ENCODE results near the gene GCG. TPM values are rescaled to one million over a fixed set of nuclear protein-coding genes. Genes with fewer than 3 reads are reported as not detected.

The GCG gene
- total RNA-seq, 2 experiments from 2014 or later, result not detected

DNA sequence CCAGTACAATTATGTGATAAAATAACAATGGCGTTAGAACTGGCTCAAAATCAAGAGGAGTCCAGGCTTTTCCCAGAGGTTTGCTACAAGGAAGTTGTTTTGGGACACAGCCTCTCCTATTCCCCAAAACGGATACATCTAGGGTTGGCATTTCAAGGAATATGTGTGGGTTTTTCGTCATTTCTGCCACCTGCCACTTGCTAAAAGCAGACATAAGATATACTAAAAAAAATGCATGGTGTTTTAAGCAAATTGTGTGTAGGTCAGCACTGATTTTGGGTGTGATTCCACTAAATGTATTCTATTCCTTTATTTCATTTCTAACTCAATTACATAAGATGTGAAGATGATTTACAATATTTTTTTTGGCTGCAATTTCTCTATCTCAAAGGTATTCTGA is 36.4 kb upstream of the GCG start:
- Histone ChIP-seq H3K27ac (ENCODE audit: low read depth, low read length, poor library complexity, severe bottlenecking) (no peak overlapping the region), H3K9me2 (ENCODE audit: insufficient read depth, low read length) (no peaks in the 10 kb centered on the region), H3K79me2 (ENCODE audit: insufficient read depth, low read depth, low read length) (no peaks in the 10 kb centered on the region), H3K4me3 (ENCODE audit: low read depth, low read length, poor library complexity, severe bottlenecking) (no peak overlapping the region), H3K4me1 (ENCODE audit: insufficient read depth, low read length, poor library complexity, severe bottlenecking) (no peaks in the 10 kb centered on the region), H2AFZ (ENCODE audit: low read length) (no peak overlapping the region), H4K20me1 (ENCODE audit: insufficient read depth, low read length) (no peaks in the 10 kb centered on the region), H3K4me2 (ENCODE audit: low read length) (no peak overlapping the region), H3K36me3 (ENCODE audit: insufficient read depth, low read length) (no peaks in the 10 kb centered on the region), H3K9me3 (ENCODE audit: low read length) (no peaks in the 10 kb centered on the region)
- no TSS peak for BruUV-seq (replicated peaks)
- intact Hi-C loops (cut with micrococcal nuclease; ENCODE audit: unreplicated experiment), result no loop called here
- ChIA-PET CTCF (ENCODE audit: unreplicated experiment) (no interaction called here), POLR2A (interaction anchor here (0.7 kb wide), 1 partner anchor 136 kb away, joined by 3 read pairs; no protein-coding TSS in a partner anchor)
- TF ChIP-seq, protein P1, sequence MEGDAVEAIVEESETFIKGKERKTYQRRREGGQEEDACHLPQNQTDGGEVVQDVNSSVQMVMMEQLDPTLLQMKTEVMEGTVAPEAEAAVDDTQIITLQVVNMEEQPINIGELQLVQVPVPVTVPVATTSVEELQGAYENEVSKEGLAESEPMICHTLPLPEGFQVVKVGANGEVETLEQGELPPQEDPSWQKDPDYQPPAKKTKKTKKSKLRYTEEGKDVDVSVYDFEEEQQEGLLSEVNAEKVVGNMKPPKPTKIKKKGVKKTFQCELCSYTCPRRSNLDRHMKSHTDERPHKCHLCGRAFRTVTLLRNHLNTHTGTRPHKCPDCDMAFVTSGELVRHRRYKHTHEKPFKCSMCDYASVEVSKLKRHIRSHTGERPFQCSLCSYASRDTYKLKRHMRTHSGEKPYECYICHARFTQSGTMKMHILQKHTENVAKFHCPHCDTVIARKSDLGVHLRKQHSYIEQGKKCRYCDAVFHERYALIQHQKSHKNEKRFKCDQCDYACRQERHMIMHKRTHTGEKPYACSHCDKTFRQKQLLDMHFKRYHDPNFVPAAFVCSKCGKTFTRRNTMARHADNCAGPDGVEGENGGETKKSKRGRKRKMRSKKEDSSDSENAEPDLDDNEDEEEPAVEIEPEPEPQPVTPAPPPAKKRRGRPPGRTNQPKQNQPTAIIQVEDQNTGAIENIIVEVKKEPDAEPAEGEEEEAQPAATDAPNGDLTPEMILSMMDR (conservative IDR thresholded peaks at IDR 0.05; ENCODE audit: low read length), result no peak
- no peak for TF ChIP-seq EZH2phosphoT487 (IDR thresholded peaks at IDR 0.05; ENCODE audit: borderline replicate concordance, low read depth, low read length)
- DNase-seq (ENCODE audit: low spot score), result no peak

DNA sequence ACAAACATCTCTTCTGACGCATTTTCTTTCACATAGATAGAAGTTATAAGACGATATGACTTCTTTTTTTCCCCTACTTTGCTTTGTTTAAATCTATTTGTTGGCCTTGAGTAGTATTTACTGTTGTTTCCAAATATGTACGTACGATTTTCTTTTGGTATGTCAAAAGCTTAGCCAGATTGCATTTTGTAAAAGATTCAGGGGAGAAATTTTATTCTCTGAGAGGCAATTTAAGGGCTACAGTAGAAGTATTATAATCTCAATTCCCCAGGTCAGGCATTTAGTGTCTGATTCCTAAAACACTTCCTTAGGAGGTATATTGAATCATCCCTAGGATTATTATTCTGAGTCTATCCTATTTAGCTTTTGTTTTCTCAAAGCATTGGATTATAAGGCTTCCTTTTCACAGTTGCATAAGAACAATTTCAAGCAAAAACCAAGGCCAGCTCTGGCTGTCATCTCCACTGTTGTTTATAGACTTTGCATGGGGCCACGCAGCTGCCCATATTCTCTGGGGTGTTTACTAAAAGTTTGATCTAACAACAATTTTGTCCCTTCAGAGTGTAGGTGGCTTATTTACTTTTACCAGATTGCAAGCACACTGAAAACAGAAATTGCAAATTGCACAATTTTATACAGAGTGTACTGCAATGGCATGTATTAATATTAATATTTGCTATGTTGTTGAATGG is 33.6 kb upstream of the GCG start:
- ChIA-PET POLR2A (interaction anchor here (1.0 kb wide), 1 partner anchor 13 kb away, joined by 3 read pairs; no protein-coding TSS in a partner anchor), CTCF (ENCODE audit: unreplicated experiment) (no interaction called here)
- Histone ChIP-seq H4K20me1 (ENCODE audit: insufficient read depth, low read length) (no peaks in the 10 kb centered on the region), H3K9me3 (ENCODE audit: low read length) (no peaks in the 10 kb centered on the region), H3K79me2 (ENCODE audit: insufficient read depth, low read depth, low read length) (no peaks in the 10 kb centered on the region), H3K36me3 (ENCODE audit: insufficient read depth, low read length) (no peaks in the 10 kb centered on the region), H3K4me1 (ENCODE audit: insufficient read depth, low read length, poor library complexity, severe bottlenecking) (no peaks in the 10 kb centered on the region), H3K27ac (ENCODE audit: low read depth, low read length, poor library complexity, severe bottlenecking) (no peak overlapping the region), H2AFZ (ENCODE audit: low read length) (no peak overlapping the region), H3K4me2 (ENCODE audit: low read length) (no peak overlapping the region), H3K4me3 (ENCODE audit: low read depth, low read length, poor library complexity, severe bottlenecking) (no peak overlapping the region), H3K9me2 (ENCODE audit: insufficient read depth, low read length) (no peaks in the 10 kb centered on the region)
- no peak for DNase-seq (ENCODE audit: low spot score)
- BruUV-seq (replicated peaks), result no TSS peak
- intact Hi-C loops (cut with micrococcal nuclease; ENCODE audit: unreplicated experiment), result no loop called here
- TF ChIP-seq, protein P1 (conservative IDR thresholded peaks at IDR 0.05; ENCODE audit: low read length), result no peak
- TF ChIP-seq EZH2phosphoT487 (IDR thresholded peaks at IDR 0.05; ENCODE audit: borderline replicate concordance, low read depth, low read length), result no peak

DNA sequence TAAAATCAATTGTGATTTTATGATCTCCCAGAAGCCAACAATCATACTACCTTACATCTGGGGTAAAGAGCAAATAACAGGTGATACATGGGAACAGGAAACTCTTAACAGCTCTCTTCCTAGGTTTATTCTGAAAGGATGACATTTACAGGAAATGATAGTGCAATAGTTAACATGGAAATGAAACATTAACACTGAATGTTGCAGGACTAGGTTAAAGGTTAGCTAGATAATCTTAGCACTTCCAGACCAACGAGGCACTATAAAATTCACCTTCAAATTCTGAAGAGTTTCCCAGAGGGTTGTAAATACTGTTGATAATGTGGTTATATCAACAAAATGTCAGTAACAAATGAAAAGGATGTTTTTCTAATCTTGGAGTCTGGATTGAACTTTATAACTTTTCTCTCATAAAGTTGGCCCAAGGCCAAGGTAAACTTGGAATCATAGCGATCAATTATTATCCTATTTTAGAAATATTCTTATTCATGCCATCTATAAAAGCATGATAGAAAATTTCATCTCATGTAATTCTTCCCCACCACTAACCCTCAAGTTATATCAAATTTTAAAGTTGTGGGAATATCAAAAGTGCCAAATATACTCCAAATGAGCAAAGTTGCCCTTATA is 32.9 kb upstream of the GCG start:
- no peaks in the 10 kb centered on the region for H3K9me2 ChIP-seq (ENCODE audit: insufficient read depth, low read length)
- H3K9me3 ChIP-seq (ENCODE audit: low read length), result no peaks in the 10 kb centered on the region
- intact Hi-C loops (cut with micrococcal nuclease; ENCODE audit: unreplicated experiment), result no loop called here
- no peak overlapping the region for H3K27ac ChIP-seq (ENCODE audit: low read depth, low read length, poor library complexity, severe bottlenecking)
- TF ChIP-seq, protein P1 (conservative IDR thresholded peaks at IDR 0.05; ENCODE audit: low read length), result no peak
- TF ChIP-seq EZH2phosphoT487 (IDR thresholded peaks at IDR 0.05; ENCODE audit: borderline replicate concordance, low read depth, low read length), result no peak
- H3K4me3 ChIP-seq (ENCODE audit: low read depth, low read length, poor library complexity, severe bottlenecking), result no peak overlapping the region
- no peak for DNase-seq (ENCODE audit: low spot score)
- no peaks in the 10 kb centered on the region for H3K36me3 ChIP-seq (ENCODE audit: insufficient read depth, low read length)
- no peaks in the 10 kb centered on the region for H3K79me2 ChIP-seq (ENCODE audit: insufficient read depth, low read depth, low read length)
- BruUV-seq (replicated peaks), result no TSS peak
- POLR2A ChIA-PET, result no interaction called here
- CTCF ChIA-PET (ENCODE audit: unreplicated experiment), result no interaction called here
- H2AFZ ChIP-seq (ENCODE audit: low read length), result no peak overlapping the region
- H3K4me1 ChIP-seq (ENCODE audit: insufficient read depth, low read length, poor library complexity, severe bottlenecking), result no peaks in the 10 kb centered on the region
- H3K4me2 ChIP-seq (ENCODE audit: low read length), result no peak overlapping the region
- H4K20me1 ChIP-seq (ENCODE audit: insufficient read depth, low read length), result no peaks in the 10 kb centered on the region

Measured in OCI-LY7 (cell line).